Measurements from ENCODE around the gene CALHM6. TPM values are rescaled to one million over a fixed set of nuclear protein-coding genes. Genes with fewer than 3 reads are reported as not detected.

CALHM6 gene
- polyA plus RNA-seq, 1 of the 3 experiments (the other 2 are of a cell fraction) = 0.51 TPM

GRCh38 chr6:116476002-116476678, 15.0 kb downstream of the CALHM6 start:
- no peak overlapping the region for H3K9ac ChIP-seq
- DNase-seq = no peak
- no peaks in the 10 kb centered on the region for H4K20me1 ChIP-seq (ENCODE audit: insufficient read depth)
- WGBS (ENCODE audit: low lambda C conversion rate) = 85% methylated on average over 5 of the region's 5 CpGs
- no peaks in the 10 kb centered on the region for H3K36me3 ChIP-seq (replicated peaks in 1 of 2; ENCODE audit: control insufficient read depth in 1 of 2, insufficient read depth in 2 of 2, low read length in 1 of 2)
- TF ChIP-seq JUND (IDR thresholded peaks at IDR 0.05) (no peak), TCF12 (IDR thresholded peaks at IDR 0.05) (no peak), MAX (IDR thresholded peaks at IDR 0.05; ENCODE audit: low read depth) (no peak), RCOR1 (IDR thresholded peaks at IDR 0.05; ENCODE audit: low read length) (no peak)
- no peaks in the 10 kb centered on the region for H3F3A ChIP-seq (replicated peaks; ENCODE audit: insufficient read depth)
- H3K9me2 ChIP-seq = no peaks in the 10 kb centered on the region
- no peak overlapping the region for H3K27ac ChIP-seq (ENCODE audit: low read depth in 2 of 2, low read length in 1 of 2)
- no peak overlapping the region for H3K4me2 ChIP-seq
- no peaks in the 10 kb centered on the region for H3K27me3 ChIP-seq (ENCODE audit: insufficient read depth)
- ChIA-PET POLR2A (no interaction called here), CTCF (no interaction called here)
- H3K4me1 ChIP-seq (ENCODE audit: control insufficient read depth in 1 of 2, insufficient read depth in 2 of 2, low read depth in 1 of 2, low read length in 1 of 2) = peaks cover 0 to 6% of the 10 kb centered on the region in 2 experiments; a peak in 1 of 4 replicates
- H2AFZ ChIP-seq (ENCODE audit: low read depth) = no peak overlapping the region
- H3K4me3 ChIP-seq (ENCODE audit: low read depth in 2 of 2, low read length in 1 of 2) = no peak overlapping the region
- no peaks in the 10 kb centered on the region for H3K9me3 ChIP-seq
- H3K79me2 ChIP-seq (ENCODE audit: insufficient read depth) = no peaks in the 10 kb centered on the region

DNA sequence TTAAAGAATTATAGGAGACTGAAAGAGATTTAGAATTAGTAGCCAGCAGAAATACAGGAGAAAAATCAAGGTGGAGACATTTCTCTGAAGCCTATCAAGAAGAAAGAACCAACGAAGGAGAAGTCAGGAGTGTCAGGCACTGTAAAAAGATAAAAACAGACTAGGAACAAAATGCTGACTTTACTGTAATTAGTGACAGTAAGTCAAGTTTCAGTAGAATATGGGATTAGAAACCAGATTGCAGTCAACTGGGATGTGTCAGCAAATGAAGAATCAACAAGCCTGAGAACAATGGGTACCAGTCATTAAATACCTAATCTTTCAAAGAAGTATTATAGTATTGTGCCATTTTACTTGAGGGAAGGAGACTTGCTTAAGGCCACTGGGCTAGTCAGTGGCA, 21.6 kb downstream of the CALHM6 start:
- Histone ChIP-seq H3F3A (replicated peaks; ENCODE audit: insufficient read depth) (no peaks in the 10 kb centered on the region), H2AFZ (ENCODE audit: low read depth) (no peak overlapping the region), H3K79me2 (ENCODE audit: insufficient read depth) (no peaks in the 10 kb centered on the region), H3K9me3 (no peaks in the 10 kb centered on the region), H3K4me3 (ENCODE audit: low read depth in 2 of 2, low read length in 1 of 2) (no peak overlapping the region), H3K36me3 (replicated peaks in 1 of 2; ENCODE audit: control insufficient read depth in 1 of 2, insufficient read depth in 2 of 2, low read length in 1 of 2) (no peaks in the 10 kb centered on the region), H3K4me2 (no peak overlapping the region), H3K9ac (no peak overlapping the region), H3K27me3 (ENCODE audit: insufficient read depth) (no peaks in the 10 kb centered on the region), H3K27ac (ENCODE audit: low read depth in 2 of 2, low read length in 1 of 2) (no peak overlapping the region), H3K4me1 (ENCODE audit: control insufficient read depth in 1 of 2, insufficient read depth in 2 of 2, low read depth in 1 of 2, low read length in 1 of 2) (no peaks in the 10 kb centered on the region; a peak in 1 of 4 replicates), H3K9me2 (no peaks in the 10 kb centered on the region), H4K20me1 (ENCODE audit: insufficient read depth) (no peaks in the 10 kb centered on the region)
- CTCF ChIA-PET = no interaction called here
- 22% methylated on average over 1 of the region's 1 CpG for WGBS (ENCODE audit: low lambda C conversion rate)
- TF ChIP-seq FOSL2 (IDR thresholded peaks at IDR 0.05; ENCODE audit: borderline replicate concordance, low read depth) (no peak), FOXJ3 (CRISPR knock-in tag; IDR thresholded peaks at IDR 0.05) (no peak), RXRA (IDR thresholded peaks at IDR 0.05; ENCODE audit: borderline replicate concordance, low read depth) (no peak), YY1 (IDR thresholded peaks at IDR 0.05; ENCODE audit: low read depth) (no peak), CHD2 (IDR thresholded peaks at IDR 0.05; ENCODE audit: low read length, partially characterized antibody) (no peak), TCF12 (IDR thresholded peaks at IDR 0.05) (no peak), POLR2AphosphoS5 (IDR thresholded peaks at IDR 0.05; ENCODE audit: low read depth, low read length) (no peak), RFX5 (IDR thresholded peaks at IDR 0.05; ENCODE audit: low read length) (no peak), GABPA (IDR thresholded peaks at IDR 0.05; ENCODE audit: low read depth) (no peak), JUND (IDR thresholded peaks at IDR 0.05) (no peak), USF2 (IDR thresholded peaks at IDR 0.05; ENCODE audit: borderline replicate concordance, low read depth, low read length) (no peak), EP300 (IDR thresholded peaks at IDR 0.05; ENCODE audit: borderline replicate concordance in 1 of 2, low read depth in 1 of 2, low read length in 1 of 2) (no peak)
- TF ChIP-seq, protein P1, sequence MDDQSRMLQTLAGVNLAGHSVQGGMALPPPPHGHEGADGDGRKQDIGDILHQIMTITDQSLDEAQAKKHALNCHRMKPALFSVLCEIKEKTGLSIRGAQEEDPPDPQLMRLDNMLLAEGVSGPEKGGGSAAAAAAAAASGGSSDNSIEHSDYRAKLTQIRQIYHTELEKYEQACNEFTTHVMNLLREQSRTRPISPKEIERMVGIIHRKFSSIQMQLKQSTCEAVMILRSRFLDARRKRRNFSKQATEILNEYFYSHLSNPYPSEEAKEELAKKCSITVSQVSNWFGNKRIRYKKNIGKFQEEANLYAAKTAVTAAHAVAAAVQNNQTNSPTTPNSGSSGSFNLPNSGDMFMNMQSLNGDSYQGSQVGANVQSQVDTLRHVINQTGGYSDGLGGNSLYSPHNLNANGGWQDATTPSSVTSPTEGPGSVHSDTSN (IDR thresholded peaks at IDR 0.05) = no peak
- POLR2A ChIA-PET = no interaction called here
- DNase-seq = no peak
